Upper lobe of right lung (tissue), 1 donor: Measurements from ENCODE around the gene LMTK2. TPM values are rescaled to one million over a fixed set of nuclear protein-coding genes. Genes with fewer than 3 reads are reported as not detected.

Experiments used
- ATAC-seq: fragments of 200-7000 bp; cut with Tn5 transposase; one replicate; pipeline ENCODE4 v1.9.1; 2020; ENCODE audit warnings: mild to moderate bottlenecking, moderate library complexity
- DNase-seq: peaks from one replicate; pipeline ENCODE4 v3.0.0-alpha.2; 2020
- H3K27ac ChIP-seq: fragments of 200-600 bp; one replicate; pipeline ENCODE4 v1.8.0; 2022
- H3K27me3 ChIP-seq: fragments of 200-600 bp; one replicate; pipeline ENCODE4 v1.8.0; 2022; ENCODE audit warnings: mild to moderate bottlenecking
- H3K36me3 ChIP-seq: fragments of 200-600 bp; one replicate; pipeline ENCODE4 v1.8.0; 2022
- H3K4me1 ChIP-seq: fragments of 200-600 bp; one replicate; pipeline ENCODE4 v1.8.0; 2022
- H3K4me3 ChIP-seq: fragments of 200-600 bp; one replicate; pipeline ENCODE4 v1.8.0; 2022; ENCODE audit warnings: mild to moderate bottlenecking
- H3K9me3 ChIP-seq: fragments of 200-600 bp; one replicate; pipeline ENCODE4 v1.8.0; 2022
- CTCF ChIP-seq: fragments of 200-600 bp; IDR thresholded peaks from one replicate; pipeline ENCODE4 v1.8.0; 2022; ENCODE audit warnings: antibody characterized with exemption
- intact Hi-C: fragments of 100-400 bp; cut with DNase I; formaldehyde crosslinking; loops from one replicate; pipeline ENCODE4 v1.11.0; 2022
- total RNA-seq: library from RNA; stranded (reverse); fragmentation: NEBNext Ultra II Directional; extraction: Animal tissue kit (Norgen Biotek cat#: 25700); gene quantifications from one replicate; pipeline ENCODE4 v1.2.1, GENCODE V29; 2021
- donor health status: DM: no; HTN: yes; CAD: no; lungs with severe emphysema.

LMTK2 gene
- total RNA-seq, 1 donor from 2014 or later, result 40.8 TPM

DNA sequence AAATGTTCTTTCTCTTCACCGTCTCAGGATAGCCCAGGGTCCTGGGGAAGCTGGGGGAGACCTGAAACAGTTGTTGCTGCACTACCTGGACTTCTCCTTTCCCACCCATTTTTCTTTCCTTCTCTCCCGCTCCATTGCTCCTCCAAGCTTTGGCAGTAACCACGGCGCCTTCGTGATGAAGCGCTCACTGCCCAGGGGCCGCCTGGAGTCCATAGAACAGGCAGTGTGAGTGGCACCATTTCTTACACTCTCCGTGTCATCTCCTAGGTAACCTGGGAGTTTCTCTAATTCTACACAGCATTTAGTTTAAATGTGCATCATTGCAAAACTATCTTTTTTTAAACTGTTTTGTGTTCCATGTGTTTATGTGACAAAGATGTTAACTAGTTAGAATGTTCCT is 64.3 kb downstream of the LMTK2 start:
- TF ChIP-seq CTCF, result no peak
- no peaks in the 10 kb centered on the region for H3K9me3 ChIP-seq
- DNase-seq (no peak), ATAC-seq (no peak)
- H3K27me3 ChIP-seq, result no peaks in the 10 kb centered on the region
- peaks cover 34% of the 10 kb centered on the region for H3K36me3 ChIP-seq
- intact Hi-C loops, result no loop called here
- H3K4me3 ChIP-seq, result no peak overlapping the region
- no peaks in the 10 kb centered on the region for H3K4me1 ChIP-seq
- no peak overlapping the region for H3K27ac ChIP-seq

- Histone ChIP-seq H3K4me3 (no peak overlapping the region), H3K4me1 (no peaks in the 10 kb centered on the region), H3K27ac (no peak overlapping the region), H3K36me3 (peaks cover 36% of the 10 kb centered on the region), H3K27me3 (no peaks in the 10 kb centered on the region), H3K9me3 (no peaks in the 10 kb centered on the region)
- ATAC-seq (no peak), DNase-seq (no peak)
- intact Hi-C loops, result no loop called here
- TF ChIP-seq CTCF, result no peak
These were observed 64.8 kb downstream of the LMTK2 start for GRCh38 chr7:98171449-98171848.

GRCh38 chr7:98174334-98175259 is 67.9 kb downstream of the LMTK2 start:
- intact Hi-C loops, result no loop called here
- Histone ChIP-seq H3K27me3 (no peaks in the 10 kb centered on the region), H3K4me3 (no peak overlapping the region), H3K27ac (no peak overlapping the region), H3K4me1 (peaks cover 16% of the 10 kb centered on the region), H3K36me3 (peaks cover 36% of the 10 kb centered on the region), H3K9me3 (no peaks in the 10 kb centered on the region)
- DNase-seq (peak; percentile 77), ATAC-seq (peak; percentile 35)
- TF ChIP-seq CTCF, result no peak

DNA sequence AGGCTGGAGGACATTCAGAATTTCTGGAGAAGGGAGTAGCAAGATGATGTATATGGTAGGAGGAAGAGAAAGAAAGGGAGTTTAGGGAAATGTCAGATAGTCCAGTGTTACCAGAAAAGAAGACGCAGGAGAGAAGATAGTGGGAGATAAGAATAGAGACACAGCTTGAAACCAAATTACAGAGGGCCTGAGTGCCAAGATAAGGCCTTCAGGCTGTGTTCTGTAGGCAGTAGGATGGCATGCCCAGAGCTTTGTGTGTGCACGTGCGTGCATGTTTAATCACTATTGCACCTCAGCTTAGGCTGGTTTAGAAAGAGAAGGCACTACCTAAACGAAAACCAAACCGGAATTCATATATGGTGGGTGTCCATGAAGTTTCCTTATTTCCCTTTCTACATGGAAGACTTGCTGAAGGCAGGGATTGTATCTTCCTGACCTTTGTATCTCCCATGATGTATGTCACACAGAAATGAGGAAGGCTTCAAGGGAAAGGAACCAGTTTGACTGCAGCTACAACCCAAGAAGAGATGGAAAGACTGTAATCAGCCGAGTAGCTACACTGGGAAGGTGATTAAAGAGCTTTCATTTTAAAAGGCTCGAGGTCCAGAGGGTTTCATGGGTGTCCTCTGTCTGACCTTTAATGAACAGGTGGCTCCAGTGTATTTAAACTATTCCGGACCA is 68.7 kb downstream of the LMTK2 start:
- no peak overlapping the region for H3K27ac ChIP-seq
- DNase-seq, result no peak
- ATAC-seq, result no peak

GRCh38 chr7:98177553-98177952 is 70.9 kb downstream of the LMTK2 start:
- Histone ChIP-seq H3K36me3 (peaks cover 29% of the 10 kb centered on the region), H3K27ac (peak overlapping the region; percentile 74), H3K4me3 (no peak overlapping the region), H3K4me1 (peaks cover 16% of the 10 kb centered on the region), H3K9me3 (no peaks in the 10 kb centered on the region), H3K27me3 (no peaks in the 10 kb centered on the region)
- TF ChIP-seq CTCF, result no peak
- ATAC-seq, result peak; percentile 19
- intact Hi-C loops, result no loop called here
- no peak for DNase-seq

More for the DNA sequence above, 68.7 kb downstream of the LMTK2 start:
- Histone ChIP-seq H3K27me3 (no peaks in the 10 kb centered on the region), H3K9me3 (no peaks in the 10 kb centered on the region), H3K4me1 (peaks cover 16% of the 10 kb centered on the region), H3K36me3 (peaks cover 36% of the 10 kb centered on the region), H3K4me3 (no peak overlapping the region)
- intact Hi-C loops, result no loop called here
- TF ChIP-seq CTCF, result no peak
